Heart left ventricle (tissue), 16 donors: ENCODE measurements around the gene ITGA3. TPM values are rescaled to one million over a fixed set of nuclear protein-coding genes. Genes with fewer than 3 reads are reported as not detected.

Experiments used
- ATAC-seq, 4 donors: fragments of 200-7000 bp; cut with Tn5 transposase; one replicate each; pipeline ENCODE4 v1.9.1; 2020 to 2022; ENCODE audit warnings: moderate library complexity in 4 of 4, mild to moderate bottlenecking in 3 of 4, moderate number of reproducible peaks in 1 of 4
- DNase-seq, 5 donors: peaks; one replicate each; pipeline ENCODE4 v3.0.0-alpha.2; 2020
- H3K27ac ChIP-seq, 12 donors: fragments of 200-600 bp; sonication (generic) in 4 of 12; one replicate each; pipeline versions ENCODE4 v1.5.0 to v1.8.0; 2016 to 2022; ENCODE audit warnings: mild to moderate bottlenecking in 2 of 12
- H3K27me3 ChIP-seq, 9 donors: fragments of 200-600 bp; sonication (generic) in 2 of 9; one replicate each; pipeline versions ENCODE4 v1.5.1 to v1.8.0; 2016 to 2022; ENCODE audit warnings: mild to moderate bottlenecking in 3 of 9
- H3K36me3 ChIP-seq, 9 donors: fragments of 200-600 bp; sonication (generic) in 2 of 9; one replicate each; pipeline versions ENCODE4 v1.5.0 to v1.8.0; 2018 to 2022; ENCODE audit warnings: mild to moderate bottlenecking in 2 of 9
- H3K4me1 ChIP-seq, 12 donors: fragments of 200-600 bp; sonication (generic) in 4 of 12; one replicate each; pipeline versions ENCODE4 v1.5.0 to v1.8.0; 2016 to 2022; ENCODE audit warnings: mild to moderate bottlenecking in 3 of 12
- H3K4me3 ChIP-seq, 12 donors: fragments of 200-600 bp; sonication (generic) in 4 of 12; one replicate each; pipeline versions ENCODE4 v1.5.0 to v1.8.0; 2017 to 2022; ENCODE audit warnings: mild to moderate bottlenecking in 9 of 12, moderate library complexity in 4 of 12
- H3K9me3 ChIP-seq, 12 donors: fragments of 200-600 bp; sonication (generic) in 4 of 12; one replicate each; pipeline versions ENCODE4 v1.5.0 to v1.8.0; 2016 to 2022; ENCODE audit warnings: mild to moderate bottlenecking in 1 of 12
- CTCF ChIP-seq, 12 donors: fragments of 200-600 bp; sonication (generic) in 4 of 12; IDR thresholded peaks; one replicate each; pipeline versions ENCODE4 v1.5.0 to v1.8.0; 2018 to 2022; ENCODE audit warnings: antibody characterized with exemption in 12 of 12, mild to moderate bottlenecking in 5 of 12
- POLR2A ChIP-seq, 2 donors: fragments of 450-650 bp; IDR thresholded peaks; one replicate each; pipeline ENCODE4 v1.6.1; 2017; ENCODE audit warnings: antibody characterized with exemption in 2 of 2, mild to moderate bottlenecking in 2 of 2, moderate library complexity in 2 of 2
- WGBS, 4 donors: extraction: QIAGEN DNeasy Blood & Tissue Kit in 2 of 4; methylation state at CpG; one replicate each; pipeline versions ENCODE4 v1.1.5 to v1.1.7; 2013 to 2018; 5-methylcytosine and 5-hydroxymethylcytosine counted together
- intact Hi-C, 10 donors: fragments of 100-400 bp; cut with DNase I; formaldehyde crosslinking; loops; one replicate each; pipeline versions ENCODE4 v1.11.1 to v1.14.2; 2022
- polyA plus RNA-seq, 2 donors: library from polyadenylated mRNA; stranded (reverse); fragments of 200-250 nt; gene quantifications; one replicate each; pipeline ENCODE4 v1.2.3, GENCODE V29; 2013
- total RNA-seq, 9 donors: library from RNA; depleted of rRNA in 2 of 9; stranded (reverse); fragments of >200 nt in 2 of 9; fragmentation: NEBNext Ultra II Directional in 3 of 9; extraction: Animal tissue kit (Norgen Biotek cat#: 25700) in 3 of 9; gene quantifications; one replicate each; pipeline versions ENCODE4 v1.1.0 to v1.2.4, GENCODE V29; 2016 to 2023
- donor health status: ischemic (EF 13 %, LVEDD 7.1; RV severe dilation, severe dysfunction).
- donor health status: healthy with polysubstance abuse.
- donor health status: DM: no; HTN: yes; CAD: no.
- donor health status: DM: no; HTN: no; CAD: no.
- donor health status: ischemic (EF 25% LVEDD 6.9; RV normal size, moderate dysfunction).
- donor health status: ischemic (EF 25% LVEDD 5.7; RV mildly dilated, moderate dysfunction).
- donor health status: healthy.
- donor health status: DM: yes; HTN: yes; CAD: no.
- donor health status: ischemic (EF 35%, LVEDD 5.7; RV mildly dilated, moderate dysfunction).
- donor health status: nonischemic (EF 11% LVEDD 7.7; RV severe dilation, severe dysfunction).
- donor health status: DM: yes; HTN: yes; CAD: no.
- donor health status: PGD.
- donor health status: ischemic (EF 29% LVEDD 5.4; RV normal size, mild dysfunction).
- donor health status: nonischemic (EF 23%, LVEDD 6.1; RV moderate dilation, normal function).

Gene ITGA3
- total and polyA plus RNA-seq, 11 donors, result 16.8 to 72.9 (median 23.6) TPM

- Histone ChIP-seq H3K36me3 (no peaks in the 10 kb centered on the region), H3K9me3 (no peaks in the 10 kb centered on the region), H3K27me3 (peaks cover 0 to 15% (median 0%) of the 10 kb centered on the region in 9 donors), H3K27ac (peak overlapping the region in 1 of 12 donors; percentile 20), H3K4me3 (no peak overlapping the region), H3K4me1 (peaks cover 0 to 51% (median 25%) of the 10 kb centered on the region in 12 donors)
- ATAC-seq (no peak), DNase-seq (no peak)
- WGBS, 4 donors, result 64 to 88% (median 73%) methylated on average over 2 of the region's 2 CpGs
- TF ChIP-seq CTCF (IDR thresholded peaks at IDR 0.05) (no peak), POLR2A (IDR thresholded peaks at IDR 0.05) (no peak)
- intact Hi-C loops, result loop anchor here in 2 of 10 donors (2.0 kb wide), 1 partner anchor 25 kb away; no protein-coding TSS in a partner anchor
These were observed 4.3 kb upstream of the ITGA3 start for GRCh38 chr17:50051606-50052005.

- intact Hi-C loops, result loop anchor here in 2 of 10 donors (2.0 kb wide), 1 partner anchor 26 kb away; no protein-coding TSS in a partner anchor
- Histone ChIP-seq H3K27me3 (peaks cover 0 to 22% (median 0%) of the 10 kb centered on the region in 9 donors), H3K9me3 (no peaks in the 10 kb centered on the region), H3K27ac (peak overlapping the region in 1 of 12 donors; percentile 32), H3K4me1 (peaks cover 0 to 58% (median 30%) of the 10 kb centered on the region in 12 donors), H3K4me3 (no peak overlapping the region), H3K36me3 (no peaks in the 10 kb centered on the region)
- WGBS, 4 donors, result 85 to 92% (median 92%) methylated on average over 6 of the region's 6 CpGs
- no peak for TF ChIP-seq POLR2A (IDR thresholded peaks at IDR 0.05)
- no peak for TF ChIP-seq CTCF (IDR thresholded peaks at IDR 0.05)
- ATAC-seq (no peak), DNase-seq (no peak)
These were observed 3.6 kb upstream of the ITGA3 start for GRCh38 chr17:50052241-50052796.

- Histone ChIP-seq H3K4me1 (peaks cover 0 to 64% (median 34%) of the 10 kb centered on the region in 12 donors), H3K4me3 (no peak overlapping the region), H3K27me3 (peaks cover 0 to 24% (median 0%) of the 10 kb centered on the region in 9 donors), H3K9me3 (no peaks in the 10 kb centered on the region), H3K27ac (peak overlapping the region in 7 of 12 donors; percentile 32 to 94 (median 49)), H3K36me3 (no peaks in the 10 kb centered on the region)
- WGBS, 4 donors, result 34 to 46% (median 40%) methylated on average over 7 of the region's 7 CpGs
- DNase-seq (peak in 4 of 5 donors; percentile 60 to 72 (median 70)), ATAC-seq (peak in 1 of 4 donors; percentile 3)
- TF ChIP-seq POLR2A (IDR thresholded peaks at IDR 0.05) (no peak), CTCF (IDR thresholded peaks at IDR 0.05) (no peak)
- intact Hi-C loops, result loop anchor here in 2 of 10 donors (2.0 kb wide), 1 partner anchor 26 kb away; no protein-coding TSS in a partner anchor
These were observed 2.9 kb upstream of the ITGA3 start for GRCh38 chr17:50052822-50053653.

GRCh38 chr17:50053654-50053960, 2.3 kb upstream of the ITGA3 start:
- Histone ChIP-seq H3K36me3 (no peaks in the 10 kb centered on the region), H3K27ac (peak overlapping the region in 7 of 12 donors; percentile 6 to 94 (median 49)), H3K9me3 (no peaks in the 10 kb centered on the region), H3K27me3 (peaks cover 0 to 24% (median 0%) of the 10 kb centered on the region in 9 donors), H3K4me3 (no peak overlapping the region), H3K4me1 (peaks cover 0 to 69% (median 37%) of the 10 kb centered on the region in 12 donors)
- ATAC-seq (no peak), DNase-seq (no peak)
- 35 to 58% (median 43%) methylated on average over 3 of the region's 3 CpGs for WGBS, 4 donors
- intact Hi-C loops, result loop anchor here in 2 of 10 donors (2.0 kb wide), 1 partner anchor 27 kb away; no protein-coding TSS in a partner anchor
- TF ChIP-seq CTCF (IDR thresholded peaks at IDR 0.05), result no peak
